ENCODE data around the gene MAGEB17. TPM values are rescaled to one million over a fixed set of nuclear protein-coding genes. Genes with fewer than 3 reads are reported as not detected.
"Not testable (repeated sequence)": the region's sequence is repeated elsewhere in the genome, so short reads cannot be mapped to it uniquely, and the experiment has no call there.

Gene MAGEB17
- total RNA-seq, 4 donors from 2014 or later: 0.50 to 2.1 (median 1.3) TPM

DNA sequence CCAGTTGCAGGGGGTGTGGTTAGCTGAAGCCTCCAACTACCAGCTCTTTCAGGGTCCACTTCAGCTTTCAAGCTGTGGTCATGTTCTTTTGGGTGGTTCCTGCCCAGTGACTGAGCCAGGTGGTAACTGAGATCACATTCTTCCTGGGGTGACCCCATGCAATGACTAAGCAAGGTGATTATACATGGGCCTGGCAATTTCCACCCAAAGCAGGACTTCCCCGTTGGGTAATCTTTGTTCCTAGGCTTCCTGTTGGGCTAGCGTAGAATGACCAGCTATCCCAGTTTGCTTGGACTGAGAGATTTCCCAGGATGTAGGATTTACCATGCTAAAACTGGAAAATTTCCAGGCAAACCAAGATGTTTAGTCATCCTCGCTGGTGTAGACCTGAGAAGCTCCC, 18.4 kb upstream of the MAGEB17 start:
- Histone ChIP-seq H3K4me1 (peaks cover 0 to 4% (median 0%) of the 10 kb centered on the region in 4 donors), H3K27me3 (no peaks in the 10 kb centered on the region), H3K36me3 (no peaks in the 10 kb centered on the region), H3K9me3 (no peaks in the 10 kb centered on the region), H3K27ac (replicated peaks in 1 of 4) (no peak overlapping the region), H3K4me3 (no peak overlapping the region)
- DNase-seq (ENCODE audit: extremely low spot score): no peak
- 92% methylated on average over 3 of the region's 3 CpGs for WGBS
- TF ChIP-seq, protein P1, sequence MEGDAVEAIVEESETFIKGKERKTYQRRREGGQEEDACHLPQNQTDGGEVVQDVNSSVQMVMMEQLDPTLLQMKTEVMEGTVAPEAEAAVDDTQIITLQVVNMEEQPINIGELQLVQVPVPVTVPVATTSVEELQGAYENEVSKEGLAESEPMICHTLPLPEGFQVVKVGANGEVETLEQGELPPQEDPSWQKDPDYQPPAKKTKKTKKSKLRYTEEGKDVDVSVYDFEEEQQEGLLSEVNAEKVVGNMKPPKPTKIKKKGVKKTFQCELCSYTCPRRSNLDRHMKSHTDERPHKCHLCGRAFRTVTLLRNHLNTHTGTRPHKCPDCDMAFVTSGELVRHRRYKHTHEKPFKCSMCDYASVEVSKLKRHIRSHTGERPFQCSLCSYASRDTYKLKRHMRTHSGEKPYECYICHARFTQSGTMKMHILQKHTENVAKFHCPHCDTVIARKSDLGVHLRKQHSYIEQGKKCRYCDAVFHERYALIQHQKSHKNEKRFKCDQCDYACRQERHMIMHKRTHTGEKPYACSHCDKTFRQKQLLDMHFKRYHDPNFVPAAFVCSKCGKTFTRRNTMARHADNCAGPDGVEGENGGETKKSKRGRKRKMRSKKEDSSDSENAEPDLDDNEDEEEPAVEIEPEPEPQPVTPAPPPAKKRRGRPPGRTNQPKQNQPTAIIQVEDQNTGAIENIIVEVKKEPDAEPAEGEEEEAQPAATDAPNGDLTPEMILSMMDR (IDR thresholded peaks at IDR 0.05): no peak
- TF ChIP-seq EP300 (IDR thresholded peaks at IDR 0.05) (no peak), POLR2A (IDR thresholded peaks at IDR 0.05; ENCODE audit: low read depth) (no peak), POLR2AphosphoS5 (IDR thresholded peaks at IDR 0.05) (no peak)
- intact Hi-C loops (cut with DNase I): no loop called here

DNA sequence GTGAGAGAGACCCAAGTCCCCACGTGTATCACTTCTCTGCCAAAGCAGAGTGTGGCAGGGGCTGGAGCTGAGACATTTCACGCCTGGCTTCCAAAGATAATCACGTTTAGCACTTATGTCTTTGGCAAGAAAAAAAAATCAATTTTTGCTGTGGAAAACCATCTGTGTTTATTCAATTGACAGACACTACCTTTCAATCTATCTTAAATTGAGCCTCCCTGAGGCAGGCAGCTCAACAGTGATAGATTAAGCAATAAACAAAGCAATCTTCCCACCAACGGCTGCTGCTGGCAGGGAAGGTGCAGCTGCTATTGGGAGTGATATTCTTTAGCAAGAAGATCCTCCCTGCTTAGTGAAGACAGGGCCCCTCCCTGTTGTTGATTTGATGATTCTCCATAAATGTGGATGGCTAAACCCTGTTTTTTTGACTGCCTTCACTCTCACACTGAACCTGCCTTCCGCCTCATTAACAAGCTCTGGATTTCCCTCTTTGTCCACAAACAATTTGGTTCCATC, 11.6 kb upstream of the MAGEB17 start:
- Histone ChIP-seq H3K4me3 (no peak overlapping the region), H3K9me3 (no peaks in the 10 kb centered on the region), H3K27ac (replicated peaks in 1 of 4) (no peak overlapping the region), H3K4me1 (peaks cover 0 to 7% (median 0%) of the 10 kb centered on the region in 4 donors), H3K36me3 (no peaks in the 10 kb centered on the region), H3K27me3 (no peaks in the 10 kb centered on the region)
- DNase-seq (ENCODE audit: extremely low spot score): no peak
- intact Hi-C loops (cut with DNase I): no loop called here
- WGBS: 57% methylated on average over 5 of the region's 5 CpGs
- TF ChIP-seq EP300 (IDR thresholded peaks at IDR 0.05): no peak
- no peak for TF ChIP-seq POLR2A (IDR thresholded peaks at IDR 0.05; ENCODE audit: low read depth)
- no peak for TF ChIP-seq POLR2AphosphoS5 (IDR thresholded peaks at IDR 0.05)
- TF ChIP-seq, protein P1 (IDR thresholded peaks at IDR 0.05): no peak

DNA sequence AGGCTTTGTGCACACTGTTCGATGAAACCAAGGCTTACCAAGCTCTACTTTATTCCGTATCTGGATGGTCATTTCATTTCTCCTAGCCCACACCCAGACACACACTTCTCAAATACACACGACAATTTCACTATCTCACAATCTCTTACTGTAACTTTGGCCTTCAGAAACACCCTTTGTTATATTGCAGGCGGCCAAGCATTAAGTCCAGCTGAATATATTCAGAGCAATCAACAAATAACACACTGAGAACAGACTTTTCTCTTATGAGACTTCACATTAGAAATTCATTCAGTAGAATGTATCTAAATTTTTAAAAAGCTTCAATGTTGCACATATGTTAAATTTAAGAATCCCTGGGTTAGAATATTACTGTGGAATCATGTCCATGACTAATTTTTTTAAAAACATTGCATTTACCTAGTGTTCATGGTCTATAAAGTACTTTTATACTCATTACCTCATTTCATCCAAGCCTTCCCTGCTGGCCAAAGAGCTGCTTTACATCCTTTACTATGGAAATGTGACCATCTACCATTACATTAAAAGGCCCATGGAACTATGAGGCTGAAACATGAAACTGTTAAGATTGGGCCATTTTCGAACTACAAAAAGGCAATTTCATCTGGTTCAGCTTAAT, 10.5 kb upstream of the MAGEB17 start:
- intact Hi-C loops (cut with DNase I): no loop called here
- no peak for DNase-seq (ENCODE audit: extremely low spot score)
- Histone ChIP-seq H3K36me3 (no peaks in the 10 kb centered on the region), H3K9me3 (no peaks in the 10 kb centered on the region), H3K4me1 (peaks cover 0 to 15% (median 0%) of the 10 kb centered on the region in 4 donors), H3K27me3 (no peaks in the 10 kb centered on the region), H3K27ac (replicated peaks in 1 of 4) (no peak overlapping the region), H3K4me3 (no peak overlapping the region)
- TF ChIP-seq EP300 (IDR thresholded peaks at IDR 0.05) (no peak), POLR2AphosphoS5 (IDR thresholded peaks at IDR 0.05) (no peak), POLR2A (IDR thresholded peaks at IDR 0.05; ENCODE audit: low read depth) (no peak)
- TF ChIP-seq, protein P1 (IDR thresholded peaks at IDR 0.05): no peak
- WGBS: 89% methylated on average over 5 of the region's 5 CpGs

DNA sequence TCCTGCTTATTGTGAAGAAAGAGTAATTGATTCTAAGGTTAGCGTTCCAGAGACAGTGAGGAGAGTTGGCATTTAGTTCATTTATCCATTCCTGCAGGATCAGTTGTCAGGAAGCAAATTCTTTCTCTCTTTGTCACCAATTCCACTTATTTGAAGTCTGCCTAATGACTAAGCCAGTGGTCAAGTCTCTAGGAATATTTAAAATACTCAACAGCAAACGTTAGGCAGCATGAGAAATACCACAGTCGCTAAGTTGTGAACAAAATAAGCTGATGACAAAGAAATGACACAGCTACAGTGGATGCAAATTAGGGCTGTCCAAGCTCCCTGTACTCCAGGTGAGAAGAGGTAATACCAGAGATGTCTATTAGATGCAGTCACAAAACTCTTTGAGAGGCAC, 6.6 kb upstream of the MAGEB17 start:
- no peak for TF ChIP-seq POLR2A (IDR thresholded peaks at IDR 0.05; ENCODE audit: low read depth)
- no peak for TF ChIP-seq EP300 (IDR thresholded peaks at IDR 0.05)
- TF ChIP-seq, protein P1 (IDR thresholded peaks at IDR 0.05): no peak
- TF ChIP-seq POLR2AphosphoS5 (IDR thresholded peaks at IDR 0.05): no peak
- no peaks in the 10 kb centered on the region for H3K9me3 ChIP-seq
- H3K4me3 ChIP-seq: no peak overlapping the region
- peak overlapping the region in 1 of 4 donors; percentile 34 for H3K27ac ChIP-seq (replicated peaks in 1 of 4)
- no peaks in the 10 kb centered on the region for H3K36me3 ChIP-seq
- intact Hi-C loops (cut with DNase I): no loop called here
- peaks cover 0 to 15% (median 0%) of the 10 kb centered on the region in 4 donors for H3K4me1 ChIP-seq
- 44% methylated on average over 3 of the region's 3 CpGs for WGBS
- DNase-seq (ENCODE audit: extremely low spot score): no peak
- H3K27me3 ChIP-seq: no peaks in the 10 kb centered on the region

DNA sequence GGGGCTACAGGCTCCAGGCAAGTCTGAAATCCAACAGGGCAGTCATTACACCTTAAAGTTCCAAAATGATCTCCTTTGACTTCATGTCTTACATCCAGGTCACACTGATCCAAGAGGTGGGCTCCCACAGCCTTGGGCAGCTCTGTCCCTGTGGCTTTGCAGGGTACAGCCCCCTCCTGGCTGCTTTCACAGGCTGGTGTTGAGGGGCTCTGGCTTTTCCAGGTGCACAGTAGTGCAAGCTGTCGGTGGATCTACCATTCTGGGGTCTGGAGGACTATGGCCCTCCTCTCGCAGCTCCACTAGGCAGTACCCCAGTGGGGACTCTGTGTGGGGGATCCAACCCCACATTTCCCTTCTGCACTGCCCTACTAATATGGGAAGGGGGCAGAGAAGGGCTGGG, 6.1 kb upstream of the MAGEB17 start:
- H3K9me3 ChIP-seq; intact Hi-C loops (cut with DNase I); H3K36me3 ChIP-seq; DNase-seq (ENCODE audit: extremely low spot score); H3K4me3 ChIP-seq; H3K27me3 ChIP-seq: not testable (repeated sequence)
- WGBS: no CpG with 5 or more reads among the region's 2 CpGs
- peak overlapping the region in 1 of 4 donors; percentile 34 for H3K27ac ChIP-seq (replicated peaks in 1 of 4)
- peaks cover 0 to 15% (median 0%) of the 10 kb centered on the region in 4 donors for H3K4me1 ChIP-seq
